ENCODE data around the gene MFGE8. TPM values are rescaled to one million over a fixed set of nuclear protein-coding genes. Genes with fewer than 3 reads are reported as not detected.

The MFGE8 gene, protein sequence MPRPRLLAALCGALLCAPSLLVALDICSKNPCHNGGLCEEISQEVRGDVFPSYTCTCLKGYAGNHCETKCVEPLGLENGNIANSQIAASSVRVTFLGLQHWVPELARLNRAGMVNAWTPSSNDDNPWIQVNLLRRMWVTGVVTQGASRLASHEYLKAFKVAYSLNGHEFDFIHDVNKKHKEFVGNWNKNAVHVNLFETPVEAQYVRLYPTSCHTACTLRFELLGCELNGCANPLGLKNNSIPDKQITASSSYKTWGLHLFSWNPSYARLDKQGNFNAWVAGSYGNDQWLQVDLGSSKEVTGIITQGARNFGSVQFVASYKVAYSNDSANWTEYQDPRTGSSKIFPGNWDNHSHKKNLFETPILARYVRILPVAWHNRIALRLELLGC
- total RNA-seq, result 2.4 and 3.5 TPM in 2 replicates

DNA sequence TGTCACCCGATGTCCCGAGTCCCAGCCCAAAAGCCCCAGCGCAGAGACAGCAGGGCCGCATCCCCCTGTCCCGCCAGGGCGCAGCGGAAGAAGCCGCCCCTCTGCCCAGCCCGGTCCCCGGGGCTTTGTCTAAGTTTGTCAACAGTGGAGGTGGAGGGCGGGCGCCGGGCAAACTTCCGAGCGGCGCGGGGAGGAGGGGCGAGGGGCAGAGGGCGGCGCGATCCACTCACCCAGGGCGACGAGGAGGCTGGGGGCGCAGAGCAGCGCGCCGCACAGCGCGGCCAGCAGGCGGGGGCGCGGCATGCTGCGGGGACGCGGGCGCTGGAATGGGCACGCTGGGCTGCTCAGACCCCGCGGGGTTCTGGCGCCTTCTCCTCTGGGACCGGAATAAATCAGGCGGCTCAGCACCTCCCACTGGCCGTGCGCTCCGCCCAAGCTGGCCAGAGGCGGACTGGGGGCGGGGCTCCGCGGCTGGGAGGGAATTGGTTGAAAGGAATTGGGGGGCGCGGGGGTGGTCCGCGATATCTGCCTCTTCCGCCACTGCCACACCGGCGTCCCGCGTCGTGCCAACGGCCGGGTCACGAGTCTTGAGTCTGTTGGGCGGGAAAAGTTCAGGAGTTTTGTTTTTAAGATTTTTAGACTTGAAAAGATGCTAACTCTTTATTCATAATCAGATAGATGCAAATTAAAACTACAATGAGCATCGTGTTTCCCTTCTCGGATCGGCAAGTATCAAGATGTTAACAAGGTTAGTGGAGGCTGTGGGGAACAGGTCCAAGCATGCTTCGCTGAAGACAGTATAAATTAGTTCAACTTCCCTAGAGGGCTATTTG is at the start of gene MFGE8:
MFGE8 (minus strand) TSS at position 363 of the 833 bp plus-strand sequence; CDS start at position 303, 60 bp downstream.
- Mint-ChIP-seq H3K27me3 (peaks cover 7% of the 10 kb centered on the region), H3K4me3 (peak within 1 kb of the TSS; percentile 90), H3K4me1 (peaks cover 21% of the 10 kb centered on the region), H3K27ac (no peak within 1 kb of the TSS), H3K36me3 (ENCODE audit: low read depth) (peaks cover 2% of the 10 kb centered on the region), H3K9me3 (no peaks in the 10 kb centered on the region)
- peak; percentile 66 for DNase-seq
- ATAC-seq (ENCODE audit: low read depth), result peak; percentile 87
- TF ChIP-seq, protein P1, sequence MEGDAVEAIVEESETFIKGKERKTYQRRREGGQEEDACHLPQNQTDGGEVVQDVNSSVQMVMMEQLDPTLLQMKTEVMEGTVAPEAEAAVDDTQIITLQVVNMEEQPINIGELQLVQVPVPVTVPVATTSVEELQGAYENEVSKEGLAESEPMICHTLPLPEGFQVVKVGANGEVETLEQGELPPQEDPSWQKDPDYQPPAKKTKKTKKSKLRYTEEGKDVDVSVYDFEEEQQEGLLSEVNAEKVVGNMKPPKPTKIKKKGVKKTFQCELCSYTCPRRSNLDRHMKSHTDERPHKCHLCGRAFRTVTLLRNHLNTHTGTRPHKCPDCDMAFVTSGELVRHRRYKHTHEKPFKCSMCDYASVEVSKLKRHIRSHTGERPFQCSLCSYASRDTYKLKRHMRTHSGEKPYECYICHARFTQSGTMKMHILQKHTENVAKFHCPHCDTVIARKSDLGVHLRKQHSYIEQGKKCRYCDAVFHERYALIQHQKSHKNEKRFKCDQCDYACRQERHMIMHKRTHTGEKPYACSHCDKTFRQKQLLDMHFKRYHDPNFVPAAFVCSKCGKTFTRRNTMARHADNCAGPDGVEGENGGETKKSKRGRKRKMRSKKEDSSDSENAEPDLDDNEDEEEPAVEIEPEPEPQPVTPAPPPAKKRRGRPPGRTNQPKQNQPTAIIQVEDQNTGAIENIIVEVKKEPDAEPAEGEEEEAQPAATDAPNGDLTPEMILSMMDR (IDR thresholded peaks at IDR 0.05), result no peak
- intact Hi-C loops (cut with micrococcal nuclease), result loop anchor here (1.0 kb wide), 2 partner anchors 9 to 175 kb away; partner anchors contain the start of gene ABHD2
- ChIA-PET CTCF (no interaction called here), POLR2A (interaction anchor here (0.6 kb wide), 1 partner anchor 292 kb away, joined by 4 read pairs; the partner anchor contains the start of gene AEN)

DNA sequence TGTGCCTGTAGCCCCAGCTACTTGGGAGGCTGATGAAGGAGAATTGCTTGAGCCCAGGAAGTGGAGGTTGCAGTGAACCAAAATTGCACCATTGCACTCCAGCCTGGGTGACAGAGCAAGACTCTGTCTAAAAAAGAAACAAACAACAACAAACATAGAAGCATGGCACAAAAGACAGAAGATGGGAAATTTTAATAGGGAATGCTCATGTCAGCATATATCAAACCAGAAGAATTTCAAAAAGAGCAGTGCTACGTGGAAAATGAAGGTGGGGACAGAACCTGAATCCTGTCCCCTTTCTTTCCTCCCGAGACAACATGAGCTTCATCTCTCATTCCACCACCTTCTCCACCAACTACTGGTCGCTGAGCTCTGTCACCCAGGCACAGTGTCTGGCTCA is 46.3 kb upstream of the MFGE8 start:
- Mint-ChIP-seq H3K9me3 (peaks cover 9% of the 10 kb centered on the region), H3K36me3 (ENCODE audit: low read depth) (no peaks in the 10 kb centered on the region), H3K27me3 (peaks cover 4% of the 10 kb centered on the region), H3K27ac (no peak overlapping the region), H3K4me1 (no peaks in the 10 kb centered on the region), H3K4me3 (no peak overlapping the region)
- TF ChIP-seq, protein P1 (IDR thresholded peaks at IDR 0.05), result no peak
- DNase-seq (no peak), ATAC-seq (ENCODE audit: low read depth) (no peak)
- intact Hi-C loops (cut with micrococcal nuclease), result no loop called here
- ChIA-PET POLR2A (no interaction called here), CTCF (no interaction called here)

DNA sequence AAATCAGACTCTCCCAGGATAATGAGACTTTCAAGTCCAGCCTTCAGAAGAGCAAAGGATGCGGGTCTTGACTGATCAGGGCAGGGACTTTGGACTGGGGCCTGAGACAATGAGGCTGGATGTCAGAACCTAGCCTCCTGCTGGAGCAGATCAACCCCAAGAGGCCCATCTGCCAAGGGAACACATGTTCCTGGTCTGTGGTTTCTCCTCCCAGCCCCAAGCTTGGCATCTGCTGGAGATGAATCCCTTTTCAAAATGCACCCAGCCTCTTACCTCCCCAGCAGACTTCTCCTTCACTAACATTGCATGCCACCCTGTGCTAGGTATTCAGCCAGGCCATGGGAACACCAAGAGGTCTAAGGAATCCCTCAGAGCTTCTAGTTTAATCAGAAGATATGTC is 43.7 kb upstream of the MFGE8 start:
- DNase-seq, result no peak
- Mint-ChIP-seq H3K27me3 (peaks cover 4% of the 10 kb centered on the region), H3K4me1 (no peaks in the 10 kb centered on the region), H3K36me3 (ENCODE audit: low read depth) (no peaks in the 10 kb centered on the region), H3K9me3 (no peaks in the 10 kb centered on the region), H3K27ac (no peak overlapping the region), H3K4me3 (no peak overlapping the region)
- TF ChIP-seq, protein P1 (IDR thresholded peaks at IDR 0.05), result no peak
- POLR2A ChIA-PET, result no interaction called here
- CTCF ChIA-PET, result no interaction called here
- intact Hi-C loops (cut with micrococcal nuclease), result no loop called here
- ATAC-seq (ENCODE audit: low read depth), result no peak

DNA sequence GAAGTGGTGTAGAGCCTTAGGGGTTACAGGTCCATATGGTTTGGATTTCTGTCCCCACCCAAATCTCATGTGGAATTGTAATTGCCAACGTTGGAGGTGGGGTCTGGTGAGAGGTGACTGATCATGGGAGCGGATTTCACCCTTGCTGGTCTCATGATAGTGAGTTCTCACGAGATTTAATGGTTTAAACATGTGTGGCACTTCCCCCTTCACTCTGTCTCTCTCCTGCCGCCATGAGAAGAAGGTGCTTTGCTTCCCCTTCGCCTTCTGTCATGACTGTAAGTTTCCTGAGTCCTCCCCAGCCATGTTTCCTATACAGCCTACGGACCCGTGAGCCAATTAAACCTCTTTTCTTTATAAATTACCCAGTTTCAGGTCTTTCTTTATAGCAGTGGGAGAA is 43.1 kb upstream of the MFGE8 start:
- no peaks in the 10 kb centered on the region for H3K36me3 Mint-ChIP-seq (ENCODE audit: low read depth)
- DNase-seq, result no peak
- TF ChIP-seq, protein P1 (IDR thresholded peaks at IDR 0.05), result no peak
- peaks cover 4% of the 10 kb centered on the region for H3K27me3 Mint-ChIP-seq
- CTCF ChIA-PET, result no interaction called here
- no peak for ATAC-seq (ENCODE audit: low read depth)
- no peaks in the 10 kb centered on the region for H3K4me1 Mint-ChIP-seq
- H3K27ac Mint-ChIP-seq, result no peak overlapping the region
- H3K4me3 Mint-ChIP-seq, result no peak overlapping the region
- intact Hi-C loops (cut with micrococcal nuclease), result no loop called here
- POLR2A ChIA-PET, result no interaction called here
- no peaks in the 10 kb centered on the region for H3K9me3 Mint-ChIP-seq

All from activated B cell treated with CpG ODN at 0.5 μM for 24 hours (primary cell).